NCI-H2227 (cell line): ENCODE measurements around the gene SLC51A.
"Not testable (repeated sequence)": the region's sequence is repeated elsewhere in the genome, so short reads cannot be mapped to it uniquely, and the experiment has no call there.

Experiments
- DNase-seq: peaks from one replicate; lab custom pipeline; 2025; ENCODE audit not compliant: unreplicated experiment; lab: John Stamatoyannopoulos, UW

The SLC51A gene

DNA sequence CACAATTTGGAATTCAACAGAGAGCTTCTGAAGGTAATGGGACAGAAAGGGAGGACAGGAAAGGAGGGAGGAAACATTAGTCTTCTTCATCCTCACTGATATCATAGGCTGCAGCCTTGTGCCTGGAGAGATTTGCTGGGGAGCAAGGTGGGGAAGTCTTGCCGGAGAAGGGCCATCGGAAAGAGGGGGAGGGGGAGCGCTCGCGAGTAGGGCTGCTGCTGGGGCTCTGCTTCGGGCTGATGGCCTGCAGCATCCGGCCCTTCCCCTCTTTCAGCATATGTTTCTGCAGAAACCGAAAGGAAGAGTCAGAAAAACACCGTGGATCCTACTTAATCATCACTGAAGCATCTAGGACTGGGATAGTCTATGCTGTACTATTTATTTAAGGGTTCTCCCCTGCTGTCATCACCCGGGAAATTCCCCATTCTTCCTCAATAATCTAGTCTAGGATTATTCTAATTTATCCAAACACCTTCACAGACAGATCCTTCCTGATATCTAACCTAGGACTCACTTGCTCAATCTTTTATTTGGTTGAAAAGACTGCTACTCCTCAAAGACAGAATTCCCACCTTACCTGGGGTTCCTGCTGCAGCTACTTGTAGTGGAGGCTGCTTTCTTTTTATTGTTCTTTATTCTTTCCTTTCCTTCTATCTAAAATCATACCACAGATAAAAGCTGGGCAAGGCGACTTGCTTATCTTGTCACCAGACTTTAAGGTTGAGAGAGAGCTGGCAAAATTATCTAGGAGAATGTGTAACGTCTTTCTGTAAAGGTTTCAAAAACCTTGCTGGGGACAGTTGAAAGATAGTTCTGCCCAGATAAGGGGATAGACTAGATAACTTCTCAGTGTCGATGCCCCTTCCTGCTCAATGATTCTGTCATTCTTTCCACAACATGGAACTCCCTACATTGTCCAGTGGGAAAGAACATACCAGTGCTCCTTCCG lies 22.6 kb downstream of the SLC51A start:
- DNase-seq = no peak

GRCh38 chr3:196240424-196240823 lies 24.1 kb downstream of the SLC51A start:
- no peak for DNase-seq

- no peak for DNase-seq
These were observed 25.4 kb downstream of the SLC51A start for GRCh38 chr3:196241704-196242103.

DNA sequence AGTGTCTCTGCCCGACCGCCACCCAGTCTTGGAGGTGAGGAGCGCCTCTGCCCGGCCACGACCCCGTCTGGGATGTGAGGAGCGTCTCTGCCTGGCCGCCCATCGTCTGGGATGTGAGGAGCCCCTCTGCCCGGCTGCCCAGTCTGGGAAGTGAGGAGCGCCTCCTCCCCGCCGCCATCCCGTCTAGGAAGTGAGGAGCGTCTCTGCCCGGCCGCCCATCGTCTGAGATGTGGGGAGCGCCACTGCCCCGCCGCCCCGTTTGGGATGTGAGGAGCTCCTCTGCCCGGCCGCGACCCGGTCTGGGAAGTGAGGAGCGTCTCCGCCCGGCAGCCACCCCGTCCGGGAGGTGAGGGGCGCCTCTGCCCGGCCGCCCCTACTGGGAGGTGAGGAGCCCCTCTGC lies 27.8 kb downstream of the SLC51A start:
- DNase-seq = not testable (repeated sequence)

- no peak for DNase-seq
These were observed 30.4 kb downstream of the SLC51A start for GRCh38 chr3:196246612-196247308.

DNA sequence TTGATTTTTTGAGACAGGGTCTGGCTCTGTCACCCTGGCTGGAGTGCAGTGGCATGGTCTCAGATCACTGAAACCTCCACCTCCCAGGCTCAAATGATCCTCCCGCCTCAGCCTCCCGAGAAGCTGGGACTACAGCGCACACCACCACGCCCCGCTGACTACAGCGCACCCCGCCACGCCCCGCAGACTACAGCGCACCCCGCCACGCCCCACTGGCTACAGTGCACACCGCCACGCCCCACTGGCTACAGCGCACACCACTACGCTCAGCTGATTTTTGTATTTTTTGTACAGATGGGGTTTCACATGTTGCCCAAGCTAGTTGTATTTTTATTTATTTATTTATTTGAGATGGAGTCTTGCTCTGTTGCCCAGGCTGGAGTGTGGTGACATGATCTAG lies 35.6 kb downstream of the SLC51A start:
- no peak for DNase-seq

GRCh38 chr3:196254376-196255283 lies 38.3 kb downstream of the SLC51A start:
- DNase-seq = no peak

DNA sequence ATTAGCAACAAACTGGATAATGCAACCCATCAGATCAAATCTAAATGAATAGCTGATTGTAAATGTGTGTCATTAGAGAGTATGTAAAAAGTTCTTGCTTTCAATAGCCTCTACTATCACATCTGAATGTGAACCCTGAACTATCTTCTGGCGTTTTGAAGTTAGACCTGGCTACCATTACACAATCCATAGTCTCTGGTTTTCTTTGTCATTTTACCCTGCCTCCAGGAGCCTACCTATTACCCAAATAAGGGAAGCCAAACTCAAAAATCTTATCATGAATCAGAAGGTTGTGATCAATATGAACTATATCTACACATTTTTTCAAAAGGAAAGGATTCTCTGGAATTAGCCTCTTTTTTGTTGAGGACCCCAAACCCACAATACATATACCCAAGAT lies 39.4 kb downstream of the SLC51A start:
- DNase-seq = no peak

DNA sequence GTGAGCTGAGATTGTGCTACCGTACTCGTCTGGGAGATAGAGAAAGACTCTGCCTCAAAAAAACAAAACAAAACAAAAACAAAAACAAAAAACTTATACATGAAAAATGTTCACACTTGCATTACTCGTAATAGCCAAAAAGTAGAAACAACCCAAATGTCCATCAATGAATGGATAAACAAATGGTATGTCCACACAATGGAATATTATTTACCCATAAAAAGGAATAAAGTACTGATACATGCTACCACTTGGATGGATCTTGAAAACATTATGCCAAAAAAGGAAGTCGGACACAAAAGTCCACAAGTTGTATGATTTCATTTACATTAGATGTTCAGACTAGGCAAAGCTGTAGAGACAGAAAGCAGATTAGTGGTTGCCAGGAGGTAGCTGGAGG lies 44.5 kb downstream of the SLC51A start:
- DNase-seq = no peak

GRCh38 chr3:196263819-196264218 lies 47.5 kb downstream of the SLC51A start:
- no peak for DNase-seq

- no peak for DNase-seq
These were observed 52.2 kb downstream of the SLC51A start for GRCh38 chr3:196268284-196269163.

- DNase-seq = no peak
These were observed 54.2 kb downstream of the SLC51A start for GRCh38 chr3:196270499-196270898.

DNA sequence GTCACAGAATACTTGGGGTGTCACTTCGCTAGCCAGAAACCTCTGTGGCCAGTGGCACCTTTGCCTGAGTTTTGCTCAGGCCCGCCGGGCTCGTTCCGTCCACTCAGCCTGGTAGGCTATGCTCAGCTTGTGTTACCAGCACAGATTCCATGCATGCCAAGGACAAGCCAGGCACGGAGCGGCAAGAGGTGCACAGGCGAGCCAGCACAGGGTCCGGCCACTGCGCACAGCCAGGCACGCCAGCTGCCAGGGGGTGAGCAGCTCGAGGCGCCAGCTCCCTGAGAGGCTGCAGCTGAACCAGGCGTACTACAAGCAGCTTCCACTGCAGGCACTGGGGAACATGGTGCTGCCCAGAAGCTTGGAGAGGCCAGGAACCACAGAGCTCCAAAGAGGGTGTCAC lies 56.5 kb downstream of the SLC51A start:
- no peak for DNase-seq

GRCh38 chr3:196273655-196274054 lies 57.3 kb downstream of the SLC51A start:
- DNase-seq = no peak

DNA sequence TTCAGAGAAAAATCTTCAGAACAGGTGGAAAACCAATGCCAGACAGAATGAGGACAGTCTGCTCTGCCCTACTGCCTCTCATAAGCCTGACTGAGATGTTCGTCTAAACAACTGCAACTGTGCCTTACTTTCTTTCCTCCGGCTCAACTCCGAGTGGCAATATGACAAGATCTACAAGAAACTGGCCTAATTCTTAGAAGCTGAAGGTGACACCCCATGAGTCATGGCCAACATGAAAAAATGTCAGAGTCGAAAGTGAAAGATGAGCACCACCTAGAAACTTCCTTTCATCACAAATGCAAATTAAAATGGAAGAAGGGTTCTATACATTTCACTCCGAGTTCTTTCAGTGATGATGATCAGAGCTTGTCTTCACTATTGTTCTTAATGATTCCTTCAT lies 58.3 kb downstream of the SLC51A start:
- no peak for DNase-seq

DNA sequence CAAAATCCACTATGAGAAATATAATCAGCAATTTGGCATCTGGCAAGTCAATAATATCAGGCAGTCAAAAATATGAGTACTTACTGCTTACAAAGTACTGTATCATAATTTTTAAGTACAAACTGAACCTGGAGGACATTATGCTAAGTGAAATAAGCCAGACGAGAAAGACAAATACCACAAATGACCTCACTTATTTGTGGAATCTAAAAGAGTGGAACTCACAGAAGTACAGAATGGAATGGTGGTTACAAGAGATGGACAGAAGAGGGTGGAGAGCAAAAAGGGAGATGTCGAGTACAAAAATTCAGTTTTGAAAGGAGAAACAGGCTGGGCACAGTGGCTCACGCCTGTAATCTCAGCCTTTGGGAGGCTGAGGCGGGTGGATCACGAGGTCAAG lies 58.8 kb downstream of the SLC51A start:
- DNase-seq = no peak

DNA sequence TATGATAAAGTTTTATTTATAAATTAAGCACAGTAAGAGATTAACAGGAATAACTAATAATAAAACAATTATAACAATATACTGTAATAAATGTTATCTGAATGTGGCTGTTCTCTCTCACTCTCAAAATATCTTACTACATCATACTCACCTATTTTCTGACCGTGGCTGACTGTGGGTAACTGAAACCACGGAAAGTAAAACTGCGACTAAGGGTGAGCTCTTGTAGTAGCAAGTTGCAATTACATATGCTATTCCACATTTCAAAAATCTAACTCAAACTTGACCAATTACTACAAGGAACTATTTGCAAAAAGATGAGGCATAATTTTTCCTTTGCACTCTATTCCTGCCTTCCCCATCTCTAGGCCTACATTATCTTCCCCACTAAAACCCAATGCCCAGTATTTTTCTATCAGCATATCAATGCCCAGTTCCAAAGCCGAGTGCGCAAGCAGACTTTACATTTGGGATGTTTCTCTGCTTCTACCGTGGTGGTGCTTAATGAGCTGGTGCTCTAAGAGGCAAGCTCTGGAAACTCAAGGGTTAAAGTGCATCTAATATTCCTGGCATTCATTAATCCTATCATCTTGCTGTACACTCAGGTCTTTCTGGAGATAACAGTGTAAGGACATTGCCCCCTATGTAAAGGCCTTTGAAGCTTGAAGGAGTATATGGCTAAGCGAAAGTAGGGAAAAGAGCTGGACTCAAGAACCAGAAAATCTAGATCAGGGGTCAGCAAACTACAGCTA lies 64.5 kb downstream of the SLC51A start:
- DNase-seq = no peak

DNA sequence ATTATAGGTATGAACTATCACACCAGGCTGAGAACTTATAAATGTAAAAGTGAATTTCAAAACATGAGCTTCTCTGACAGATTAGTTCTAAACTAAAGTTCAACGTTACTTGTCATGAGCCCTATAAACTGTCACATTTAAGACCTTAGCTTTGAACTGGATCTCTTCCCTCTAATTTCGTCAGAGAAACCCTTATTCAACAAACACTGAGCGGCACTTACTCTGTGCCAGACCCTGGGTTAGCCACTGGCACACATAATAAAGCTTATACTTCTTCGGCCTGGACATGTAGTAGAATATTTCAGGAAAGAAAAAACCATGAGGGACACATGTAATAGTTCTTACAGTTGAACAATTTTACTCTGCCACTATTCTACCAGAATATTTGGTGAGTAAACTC lies 65.6 kb downstream of the SLC51A start:
- DNase-seq = no peak
